HFFc6 (cell line): ENCODE results near the gene SMAD9. TPM values are rescaled to one million over a fixed set of nuclear protein-coding genes. Genes with fewer than 3 reads are reported as not detected.

ENCODE experiments used
- DNase-seq: peaks from one replicate; pipeline ENCODE4 v3.0.0-alpha.2; 2018
- H3K27ac Mint-ChIP-seq: 2 replicates; pipeline ENCODE4 v1.8.0; 2020; ENCODE audit warnings: mild to moderate bottlenecking, mixed read lengths
- H3K27me3 Mint-ChIP-seq: 2 replicates; pipeline ENCODE4 v1.8.0; 2021; ENCODE audit warnings: mild to moderate bottlenecking, moderate library complexity, mixed read lengths; ENCODE audit not compliant: insufficient read depth
- H3K36me3 Mint-ChIP-seq: 2 replicates; pipeline ENCODE4 v1.8.0; 2021; ENCODE audit warnings: low read depth, mixed read lengths
- H3K4me1 Mint-ChIP-seq: 2 replicates; pipeline ENCODE4 v1.8.0; 2020; ENCODE audit warnings: low read depth, mixed read lengths
- H3K4me3 Mint-ChIP-seq: 2 replicates; pipeline ENCODE4 v1.8.0; 2020; ENCODE audit warnings: mild to moderate bottlenecking, moderate library complexity, mixed read lengths
- H3K9me3 Mint-ChIP-seq: 2 replicates; pipeline ENCODE4 v1.8.0; 2020; ENCODE audit warnings: mild to moderate bottlenecking, mixed read lengths
- CTCF ChIP-seq: fragments of 200-600 bp; sonication (generic); IDR thresholded peaks from 2 replicates; pipeline ENCODE4 v1.5.0; 2021; ENCODE audit warnings: antibody characterized with exemption, mild to moderate bottlenecking
- total RNA-seq, 6 experiments: library from RNA; stranded (reverse); fragmentation: NEBNext Ultra II Directional; extraction: Animal tissue kit (Norgen Biotek cat#: 25700); gene quantifications; 2 replicates in 1 of 6; 3 replicates in 5 of 6; pipeline ENCODE4 v1.2.3, GENCODE V29; 2021

SMAD9 gene
- total RNA-seq, 6 experiments from 2014 or later: 10.7 to 22.5 (median 17.9) TPM

- no peak for TF ChIP-seq CTCF
- H3K27me3 Mint-ChIP-seq: no peaks in the 10 kb centered on the region
- no peak overlapping the region for H3K4me3 Mint-ChIP-seq
- H3K9me3 Mint-ChIP-seq: no peaks in the 10 kb centered on the region
- no peaks in the 10 kb centered on the region for H3K36me3 Mint-ChIP-seq
- peak; percentile 21 for DNase-seq
- H3K27ac Mint-ChIP-seq: no peak overlapping the region
- H3K4me1 Mint-ChIP-seq: peaks cover 6% of the 10 kb centered on the region
Observed at GRCh38 chr13:36834299-36834698, 85.7 kb downstream of the SMAD9 start.

- no peaks in the 10 kb centered on the region for H3K27me3 Mint-ChIP-seq
Observed at GRCh38 chr13:36831291-36831690, 88.7 kb downstream of the SMAD9 start.

GRCh38 chr13:36829753-36830152 lies 90.3 kb downstream of the SMAD9 start:
- DNase-seq: no peak
- Mint-ChIP-seq H3K27me3 (no peaks in the 10 kb centered on the region), H3K36me3 (no peaks in the 10 kb centered on the region), H3K4me1 (peaks cover 14% of the 10 kb centered on the region), H3K9me3 (no peaks in the 10 kb centered on the region), H3K27ac (no peak overlapping the region), H3K4me3 (no peak overlapping the region)
- TF ChIP-seq CTCF: no peak

More at GRCh38 chr13:36831291-36831690, 88.7 kb downstream of the SMAD9 start:
- H3K4me1 Mint-ChIP-seq: peaks cover 6% of the 10 kb centered on the region
- DNase-seq: no peak
- H3K4me3 Mint-ChIP-seq: no peak overlapping the region
- H3K36me3 Mint-ChIP-seq: no peaks in the 10 kb centered on the region
- no peak overlapping the region for H3K27ac Mint-ChIP-seq
- TF ChIP-seq CTCF: no peak
- no peaks in the 10 kb centered on the region for H3K9me3 Mint-ChIP-seq

GRCh38 chr13:36822785-36823184 lies 97.3 kb downstream of the SMAD9 start:
- Mint-ChIP-seq H3K4me1 (peaks cover 58% of the 10 kb centered on the region), H3K36me3 (no peaks in the 10 kb centered on the region), H3K27me3 (peaks cover 2% of the 10 kb centered on the region; the same call in 1 of the 2 replicates), H3K27ac (peak overlapping the region; percentile 18; the same call in 1 of the 2 replicates), H3K9me3 (no peaks in the 10 kb centered on the region), H3K4me3 (peak overlapping the region; percentile 38; the same call in 1 of the 2 replicates)
- DNase-seq: no peak
- TF ChIP-seq CTCF: no peak

- peaks cover 2% of the 10 kb centered on the region; the same call in 1 of the 2 replicates for H3K27me3 Mint-ChIP-seq
- TF ChIP-seq CTCF: no peak
- DNase-seq: no peak
- peak overlapping the region; percentile 77; the same call in 1 of the 2 replicates for H3K27ac Mint-ChIP-seq
- no peaks in the 10 kb centered on the region for H3K9me3 Mint-ChIP-seq
- H3K36me3 Mint-ChIP-seq: no peaks in the 10 kb centered on the region
- peaks cover 55% of the 10 kb centered on the region for H3K4me1 Mint-ChIP-seq
- peak overlapping the region; percentile 93 for H3K4me3 Mint-ChIP-seq
Observed at GRCh38 chr13:36820222-36820621, 99.8 kb downstream of the SMAD9 start.

GRCh38 chr13:36819739-36820090 lies 100.3 kb downstream of the SMAD9 start:
- peaks cover 3% of the 10 kb centered on the region; the same call in 1 of the 2 replicates for H3K27me3 Mint-ChIP-seq
- no peaks in the 10 kb centered on the region for H3K9me3 Mint-ChIP-seq
- H3K27ac Mint-ChIP-seq: peak overlapping the region; percentile 77
- peaks cover 50% of the 10 kb centered on the region for H3K4me1 Mint-ChIP-seq
- H3K4me3 Mint-ChIP-seq: peak overlapping the region; percentile 93
- H3K36me3 Mint-ChIP-seq: no peaks in the 10 kb centered on the region
- no peak for TF ChIP-seq CTCF
- no peak for DNase-seq
